PC-3 (cell line): ENCODE results near the gene DPH1.

ENCODE experiments used
- EZH2 ChIP-seq: fragments of 300-600 bp; sonication (generic); IDR thresholded peaks from one replicate; pipeline ENCODE4 v1.6.1; 2017; ENCODE audit warnings: antibody characterized with exemption, mild to moderate bottlenecking, low read length; ENCODE audit not compliant: unreplicated experiment
- EZH2phosphoT487 ChIP-seq: fragments of 300-600 bp; sonication (generic); IDR thresholded peaks from 2 replicates; pipeline ENCODE4 v1.6.1; 2018; ENCODE audit warnings: mild to moderate bottlenecking, antibody characterized with exemption, low read length, borderline replicate concordance
- TF ChIP-seq, protein P1 (sequence below): fragments of 300-600 bp; sonication (generic); conservative IDR thresholded peaks from 2 replicates; pipeline ENCODE4 v1.5.1; 2017; ENCODE audit warnings: antibody characterized with exemption, low read depth, mild to moderate bottlenecking, low read length

DNA sequence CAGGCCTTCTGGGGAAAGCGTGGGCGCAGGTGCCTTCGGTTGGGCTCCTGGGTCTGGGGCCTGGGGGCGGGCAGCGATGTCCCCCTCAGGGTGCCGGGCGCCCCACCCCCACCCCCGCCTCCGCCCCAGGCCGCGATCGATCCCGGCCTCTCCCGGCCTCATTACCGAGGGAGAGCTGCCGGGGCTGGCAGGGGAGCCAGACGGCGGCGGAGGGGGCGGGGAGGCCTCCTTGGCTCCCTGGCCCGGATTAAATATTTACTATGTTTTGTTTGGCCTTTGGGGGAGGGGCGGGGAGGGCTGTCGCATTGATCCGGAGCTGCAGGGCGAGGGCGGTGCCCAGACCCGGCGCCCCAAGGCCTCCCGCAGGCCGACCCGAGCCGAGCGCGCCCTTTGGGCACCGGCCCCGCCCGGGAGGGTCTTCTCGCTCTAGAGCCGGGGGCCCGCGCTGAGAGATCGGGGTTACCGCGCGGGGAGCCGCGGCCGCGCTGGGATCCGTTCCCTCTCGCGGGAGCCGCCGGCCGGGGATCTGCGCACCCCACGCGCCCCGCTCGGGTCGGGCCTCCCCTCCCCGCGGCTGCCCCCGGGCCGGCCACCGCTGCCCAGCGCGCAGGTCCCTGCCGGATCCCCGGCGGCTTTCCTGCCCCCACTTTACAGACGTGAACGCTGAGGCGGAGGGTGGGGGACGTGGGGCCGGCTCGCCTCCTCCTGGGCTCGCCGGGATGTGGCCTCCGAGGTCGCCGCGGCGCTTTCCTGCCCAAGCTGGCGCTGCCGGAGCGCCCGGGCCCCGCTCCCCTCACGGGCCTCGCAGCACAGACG, 31.8 kb upstream of the DPH1 start:
- TF ChIP-seq, protein P1, sequence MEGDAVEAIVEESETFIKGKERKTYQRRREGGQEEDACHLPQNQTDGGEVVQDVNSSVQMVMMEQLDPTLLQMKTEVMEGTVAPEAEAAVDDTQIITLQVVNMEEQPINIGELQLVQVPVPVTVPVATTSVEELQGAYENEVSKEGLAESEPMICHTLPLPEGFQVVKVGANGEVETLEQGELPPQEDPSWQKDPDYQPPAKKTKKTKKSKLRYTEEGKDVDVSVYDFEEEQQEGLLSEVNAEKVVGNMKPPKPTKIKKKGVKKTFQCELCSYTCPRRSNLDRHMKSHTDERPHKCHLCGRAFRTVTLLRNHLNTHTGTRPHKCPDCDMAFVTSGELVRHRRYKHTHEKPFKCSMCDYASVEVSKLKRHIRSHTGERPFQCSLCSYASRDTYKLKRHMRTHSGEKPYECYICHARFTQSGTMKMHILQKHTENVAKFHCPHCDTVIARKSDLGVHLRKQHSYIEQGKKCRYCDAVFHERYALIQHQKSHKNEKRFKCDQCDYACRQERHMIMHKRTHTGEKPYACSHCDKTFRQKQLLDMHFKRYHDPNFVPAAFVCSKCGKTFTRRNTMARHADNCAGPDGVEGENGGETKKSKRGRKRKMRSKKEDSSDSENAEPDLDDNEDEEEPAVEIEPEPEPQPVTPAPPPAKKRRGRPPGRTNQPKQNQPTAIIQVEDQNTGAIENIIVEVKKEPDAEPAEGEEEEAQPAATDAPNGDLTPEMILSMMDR, result no peak
- TF ChIP-seq EZH2 (no peak), EZH2phosphoT487 (no peak)
